GM21576 (cell line): ENCODE measurements around the gene FAM90A1.
"Not testable (repeated sequence)": the region's sequence is repeated elsewhere in the genome, so short reads cannot be mapped to it uniquely, and the experiment has no call there.

Experiments
- ATAC-seq: cut with Tn5 transposase; IDR thresholded peaks from one replicate; pipeline ENCODE4 v1.9.1; 2021; ENCODE audit warnings: mild to moderate bottlenecking, moderate library complexity; ENCODE audit not compliant: unreplicated experiment

Gene FAM90A1

DNA sequence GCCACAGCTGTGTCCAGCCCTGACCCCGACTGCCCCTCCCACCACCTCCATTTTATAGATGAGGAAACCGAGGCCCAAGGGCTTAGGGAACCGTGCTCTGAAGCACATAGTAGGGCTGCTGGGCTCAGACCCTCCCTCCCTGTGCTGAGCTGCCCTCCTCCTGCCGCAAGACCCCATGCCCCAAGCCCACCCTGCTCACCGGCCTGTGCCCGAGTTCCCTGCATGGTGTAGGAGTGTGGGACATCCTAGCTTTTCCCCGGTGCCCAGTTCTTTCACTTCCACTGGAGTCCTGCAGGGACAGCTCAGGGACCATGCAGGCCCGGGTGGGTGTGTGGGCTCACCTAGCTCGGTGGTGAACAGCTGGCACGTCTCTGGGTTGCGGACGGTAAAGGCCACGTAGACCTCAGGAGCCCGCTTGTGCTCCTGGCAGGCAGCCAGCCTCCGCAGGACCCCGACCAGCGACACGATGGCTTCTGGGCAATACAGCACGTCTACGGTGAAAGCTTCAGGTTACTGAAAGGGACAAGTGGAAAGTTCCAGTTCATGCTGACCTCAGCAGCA lies 6.6 kb upstream of the FAM90A1 start:
- ATAC-seq, result not testable (repeated sequence)

DNA sequence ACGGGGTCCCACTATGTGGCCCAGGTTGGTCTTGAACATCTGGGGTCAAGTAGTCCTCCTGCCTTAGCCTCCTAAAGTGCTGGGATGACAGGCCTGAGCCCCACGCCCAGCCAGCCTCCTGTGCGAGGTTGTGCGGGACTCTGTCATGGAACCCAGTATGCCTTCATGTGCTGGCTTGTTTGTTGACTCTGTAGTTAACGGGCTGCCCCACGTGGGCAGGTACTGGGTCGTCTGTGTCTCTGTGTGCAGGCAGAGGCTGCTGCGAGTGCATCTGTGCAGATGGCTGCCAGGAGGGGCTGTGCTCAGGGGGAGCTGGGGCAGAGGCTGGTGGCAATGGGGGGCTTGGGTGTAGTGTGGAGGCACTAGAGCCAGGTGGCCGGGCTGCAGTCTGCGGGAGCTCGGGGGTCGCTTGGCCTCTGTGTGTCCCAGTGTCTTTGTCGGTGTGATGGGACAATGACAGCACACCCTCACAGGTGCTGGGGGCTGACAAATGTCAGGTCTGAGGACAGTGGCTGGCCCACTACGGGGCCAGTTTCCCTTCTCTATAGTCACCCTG lies 6.0 kb upstream of the FAM90A1 start:
- ATAC-seq, result not testable (repeated sequence)

DNA sequence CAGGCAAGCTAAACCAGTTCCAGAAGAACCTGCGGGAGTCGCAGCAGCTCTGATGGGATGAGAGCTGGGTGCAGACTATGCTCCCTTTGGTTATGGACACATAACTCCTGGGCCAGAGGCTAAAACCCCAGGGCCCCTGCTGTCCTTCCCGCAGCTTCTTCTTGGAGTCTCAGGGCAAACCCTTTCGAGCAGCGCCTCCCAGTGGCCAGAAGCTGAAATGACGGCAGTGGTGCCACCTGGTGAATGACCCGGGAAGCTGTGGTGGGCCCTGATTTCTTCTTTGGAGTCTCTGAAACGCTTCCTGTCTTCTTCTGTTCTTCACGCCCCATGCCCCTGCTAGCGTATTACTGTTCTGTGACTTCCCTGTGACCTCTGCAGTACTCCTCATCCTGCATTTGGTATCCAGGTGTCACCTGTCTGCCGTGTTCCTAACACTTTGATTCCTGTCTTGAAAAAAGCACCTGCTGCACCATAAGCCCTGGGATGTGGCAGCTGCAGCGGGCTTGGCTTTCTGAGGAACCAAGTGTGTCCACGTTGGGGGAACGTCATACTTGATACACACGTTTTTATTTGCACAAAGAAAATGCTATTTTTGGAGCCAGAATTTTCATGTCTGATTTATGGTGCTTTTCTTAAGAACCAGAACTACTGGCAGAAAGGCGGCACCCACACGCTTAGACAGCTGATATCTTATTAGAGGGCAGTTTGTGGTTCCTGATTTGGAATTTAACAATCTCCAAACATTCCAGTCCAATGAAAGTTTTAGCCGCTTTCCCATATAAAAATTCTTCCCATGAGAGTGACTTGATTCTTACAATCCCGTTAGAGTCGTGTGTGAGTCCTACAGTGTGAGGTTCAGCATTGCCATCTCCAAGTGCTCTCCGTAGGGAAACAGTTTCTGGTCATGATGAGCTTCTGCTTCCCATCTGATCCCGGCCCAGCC lies 4.5 kb upstream of the FAM90A1 start:
- ATAC-seq, result not testable (repeated sequence)

DNA sequence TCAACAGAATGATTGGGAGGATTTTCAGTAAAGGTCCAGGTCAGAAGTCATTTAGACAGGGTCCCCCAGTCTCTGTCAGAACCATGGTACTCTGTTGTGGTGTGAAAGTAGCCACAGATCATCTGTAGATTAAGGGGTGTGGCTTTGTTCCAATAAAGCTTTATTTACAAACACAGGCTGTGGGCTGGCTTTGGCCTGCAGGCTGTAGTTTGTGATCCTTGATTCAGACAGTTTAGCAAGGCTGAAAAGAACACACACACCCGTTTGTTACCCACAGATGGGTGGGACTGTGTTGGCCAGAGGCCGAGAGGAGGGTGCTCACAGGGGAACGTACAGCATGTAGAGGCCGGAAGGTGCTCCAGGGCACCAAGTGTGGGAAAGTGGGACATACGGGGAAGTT lies 3.6 kb upstream of the FAM90A1 start:
- not testable (repeated sequence) for ATAC-seq

DNA sequence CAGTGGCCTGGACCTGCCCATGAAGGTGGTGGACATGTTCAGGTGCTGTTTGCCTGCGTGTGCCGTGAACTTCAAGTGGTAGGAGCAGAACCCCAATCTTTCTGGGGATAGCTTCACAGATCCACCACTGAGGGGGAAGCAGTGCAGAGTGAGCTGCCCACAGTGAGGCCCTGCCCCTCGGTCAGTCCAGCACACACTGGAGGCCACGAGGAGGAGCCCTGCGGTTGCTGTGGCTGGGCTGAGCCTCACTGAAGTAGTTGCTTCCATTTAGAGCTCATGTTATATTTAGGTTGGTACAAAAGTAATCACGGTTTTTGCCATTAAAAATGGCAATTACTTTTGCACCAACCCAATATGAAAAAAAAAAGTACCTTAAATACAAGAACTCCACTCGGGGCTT lies 2.1 kb upstream of the FAM90A1 start:
- ATAC-seq, result not testable (repeated sequence)

DNA sequence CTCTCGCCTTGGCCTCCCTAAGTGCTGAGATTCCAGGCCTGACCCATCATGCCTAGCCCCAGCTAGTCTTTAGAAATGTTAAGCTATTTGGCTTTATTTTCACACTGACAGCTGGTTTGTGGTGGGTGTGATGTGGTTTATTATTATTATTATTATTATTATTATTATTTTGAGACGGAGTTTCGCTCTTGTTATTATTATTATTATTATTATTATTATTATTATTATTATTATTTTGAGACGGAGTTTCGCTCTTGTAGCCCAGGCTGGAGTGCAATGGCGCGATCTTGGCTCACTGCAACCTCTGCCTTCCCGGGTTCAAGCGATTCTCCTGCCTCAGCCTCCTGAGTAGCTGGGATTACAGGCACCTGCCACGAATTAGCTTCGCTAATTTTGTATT lies 1.2 kb upstream of the FAM90A1 start:
- ATAC-seq, result not testable (repeated sequence)

DNA sequence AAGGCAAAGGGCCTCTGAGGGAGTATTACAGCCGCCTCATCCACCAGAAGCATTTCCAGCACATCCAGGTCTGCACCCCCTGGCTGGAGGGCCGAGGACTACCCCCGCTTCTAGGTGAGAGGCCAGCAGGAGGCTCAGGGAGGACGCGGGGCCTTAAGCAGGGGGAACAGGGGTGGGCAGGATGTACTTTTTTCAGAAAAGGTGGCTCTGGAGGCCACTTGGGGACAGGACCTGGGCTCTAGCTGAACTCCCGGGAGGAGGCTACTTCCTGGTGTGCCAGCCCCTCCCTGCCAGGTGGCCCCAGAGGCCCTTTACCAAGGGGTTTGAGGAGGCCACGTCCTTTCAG lies 287 bp upstream of the FAM90A1 start:
- ATAC-seq, result not testable (repeated sequence)

DNA sequence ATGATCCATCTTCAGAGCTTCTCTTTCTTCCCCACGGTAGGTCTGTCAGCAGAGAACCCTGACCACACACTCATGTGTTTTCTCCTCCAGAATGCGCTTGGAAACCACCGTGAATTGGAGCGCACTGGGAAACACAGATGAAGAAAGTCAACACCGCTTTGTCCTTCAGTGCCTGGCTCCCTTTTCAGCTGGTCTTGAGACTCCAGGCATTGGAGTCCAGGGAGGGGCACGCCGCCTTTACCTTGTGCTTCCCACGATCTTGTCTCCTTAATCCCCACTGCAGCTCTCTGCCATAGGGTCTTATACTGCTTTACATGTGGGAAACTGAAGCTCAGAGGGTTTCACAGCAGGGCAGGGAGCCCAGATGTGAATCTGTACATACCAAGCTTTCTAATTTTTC lies 1.1 kb downstream of the FAM90A1 start:
- ATAC-seq, result no peak

DNA sequence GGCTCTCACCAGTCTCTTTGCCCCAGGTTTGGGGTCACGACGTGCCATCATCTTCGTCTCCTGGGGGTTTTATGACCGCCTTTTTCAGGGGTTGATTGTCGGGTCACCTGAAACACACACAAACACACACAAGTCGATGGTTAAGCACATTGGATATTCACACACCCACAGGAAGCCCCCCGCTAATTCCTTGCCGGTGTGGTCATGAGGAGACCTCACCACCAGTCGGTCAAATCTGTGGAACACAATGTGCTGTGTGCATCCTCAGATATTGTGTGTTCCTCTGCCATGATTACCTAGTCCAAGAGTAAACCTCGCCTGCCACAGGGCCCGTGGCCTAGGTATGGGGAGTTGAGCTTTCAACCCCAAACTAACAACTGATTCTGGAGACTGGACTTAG lies 2.6 kb downstream of the FAM90A1 start:
- ATAC-seq, result not testable (repeated sequence)

DNA sequence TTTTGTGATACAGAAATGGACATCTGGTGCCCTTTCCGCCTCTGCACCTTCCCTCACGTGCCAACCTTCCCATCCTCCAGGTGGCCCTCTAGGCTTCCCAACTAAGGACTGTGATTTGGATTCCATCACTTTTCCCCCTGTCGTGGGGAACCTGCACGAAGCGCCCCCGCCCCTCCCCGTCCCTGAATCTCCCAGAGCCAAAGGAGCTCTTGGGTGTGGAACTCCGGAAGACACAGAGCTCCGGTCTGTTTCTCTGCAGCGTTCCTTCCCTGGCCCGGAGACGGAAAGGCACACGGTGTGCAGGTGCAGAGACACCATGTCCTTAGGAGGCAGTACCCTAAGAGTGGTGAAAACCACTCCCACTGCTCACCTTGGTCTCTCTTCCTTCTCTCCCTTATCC lies 3.8 kb downstream of the FAM90A1 start:
- ATAC-seq, result not testable (repeated sequence)

DNA sequence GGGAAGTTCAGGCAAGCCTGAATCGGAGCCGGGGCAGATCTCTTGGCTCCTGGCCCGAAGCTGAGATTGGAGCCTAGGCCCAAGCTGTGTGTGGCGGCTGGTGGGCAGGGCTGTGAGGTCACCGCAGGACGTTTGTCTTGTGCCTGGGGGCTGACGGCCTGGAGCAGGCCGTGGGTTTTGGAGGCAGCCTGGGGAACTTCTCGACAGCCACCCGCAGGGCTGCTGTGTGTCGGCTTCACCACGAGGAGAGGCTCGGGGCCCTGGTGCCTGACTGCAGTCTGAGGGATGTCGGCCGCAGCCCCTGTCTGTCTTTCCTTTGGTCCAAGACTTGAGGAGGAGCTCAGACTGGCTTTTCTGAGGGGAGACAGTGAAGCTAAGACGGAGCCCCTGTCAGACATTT lies 5.1 kb downstream of the FAM90A1 start:
- not testable (repeated sequence) for ATAC-seq

DNA sequence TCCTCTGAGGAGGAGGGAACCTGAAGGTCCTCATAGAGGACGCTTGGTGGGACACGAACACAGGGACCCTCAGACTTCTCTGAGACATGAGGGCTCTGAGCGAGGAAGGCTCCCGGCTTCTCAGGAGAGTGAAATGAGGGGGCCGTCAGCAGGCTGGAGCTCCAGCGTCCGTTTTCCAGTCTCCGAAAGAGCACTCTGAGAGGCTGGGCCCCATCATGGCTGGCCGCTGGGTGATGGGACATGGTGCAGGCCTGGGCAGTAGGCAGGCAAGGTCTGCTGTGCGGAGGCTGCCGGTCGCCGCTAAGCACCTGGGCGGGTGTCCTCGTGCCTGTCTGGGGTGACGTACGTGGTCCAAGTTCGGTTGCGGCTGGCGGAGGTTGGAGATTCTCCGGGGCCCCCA lies 5.6 kb downstream of the FAM90A1 start:
- ATAC-seq, result not testable (repeated sequence)

DNA sequence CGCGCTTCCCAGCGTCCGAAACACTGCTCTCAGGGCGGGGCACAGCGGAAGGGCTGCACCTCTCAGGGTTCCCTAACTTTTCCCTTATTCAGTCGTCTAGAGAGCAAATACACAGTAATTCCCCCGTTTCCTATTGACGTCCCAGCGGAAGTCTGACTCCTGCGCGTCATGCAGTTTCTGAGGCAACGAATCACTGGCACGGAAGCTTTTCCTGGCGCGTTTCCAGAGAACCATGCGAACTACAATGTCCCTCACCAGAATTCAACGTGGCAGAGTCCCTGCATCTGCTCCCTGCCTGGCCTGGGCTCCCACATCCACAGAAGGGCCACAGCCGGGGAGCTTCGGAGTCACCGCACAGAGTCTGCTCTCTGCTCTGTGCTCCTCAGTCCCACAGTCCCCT lies 6.0 kb downstream of the FAM90A1 start:
- ATAC-seq, result not testable (repeated sequence)

DNA sequence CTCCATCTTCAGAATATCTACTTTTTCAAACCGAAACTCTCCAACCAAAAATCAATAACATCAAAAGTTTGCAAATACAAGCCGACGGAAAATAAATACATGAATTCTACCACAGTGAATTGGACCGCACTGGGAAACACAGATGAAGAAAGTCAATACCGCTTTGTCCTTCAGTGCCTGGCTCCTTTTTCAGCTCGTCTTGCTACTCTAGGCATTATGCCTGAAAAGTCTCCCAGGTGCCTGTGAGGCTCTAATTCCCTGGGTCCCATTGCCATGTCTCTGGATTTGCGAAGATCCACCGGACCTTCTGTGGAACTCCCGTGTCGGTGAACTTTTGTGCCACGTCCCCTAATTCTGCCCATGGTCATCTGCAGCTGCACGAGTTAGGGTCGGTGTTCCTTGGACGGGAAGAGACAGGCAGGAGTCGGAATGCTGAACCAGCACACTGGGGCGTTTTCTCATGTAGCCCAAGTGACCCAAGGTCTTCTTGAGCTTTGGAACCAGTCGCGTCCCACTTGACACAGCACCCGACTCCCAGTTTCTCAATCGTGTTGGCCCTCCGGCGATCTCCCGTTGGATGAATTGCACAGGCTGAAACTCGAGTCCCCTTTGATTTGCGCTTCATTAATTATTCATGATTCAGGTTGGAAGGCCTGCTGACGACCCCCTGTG lies 8.6 kb downstream of the FAM90A1 start:
- not testable (repeated sequence) for ATAC-seq

DNA sequence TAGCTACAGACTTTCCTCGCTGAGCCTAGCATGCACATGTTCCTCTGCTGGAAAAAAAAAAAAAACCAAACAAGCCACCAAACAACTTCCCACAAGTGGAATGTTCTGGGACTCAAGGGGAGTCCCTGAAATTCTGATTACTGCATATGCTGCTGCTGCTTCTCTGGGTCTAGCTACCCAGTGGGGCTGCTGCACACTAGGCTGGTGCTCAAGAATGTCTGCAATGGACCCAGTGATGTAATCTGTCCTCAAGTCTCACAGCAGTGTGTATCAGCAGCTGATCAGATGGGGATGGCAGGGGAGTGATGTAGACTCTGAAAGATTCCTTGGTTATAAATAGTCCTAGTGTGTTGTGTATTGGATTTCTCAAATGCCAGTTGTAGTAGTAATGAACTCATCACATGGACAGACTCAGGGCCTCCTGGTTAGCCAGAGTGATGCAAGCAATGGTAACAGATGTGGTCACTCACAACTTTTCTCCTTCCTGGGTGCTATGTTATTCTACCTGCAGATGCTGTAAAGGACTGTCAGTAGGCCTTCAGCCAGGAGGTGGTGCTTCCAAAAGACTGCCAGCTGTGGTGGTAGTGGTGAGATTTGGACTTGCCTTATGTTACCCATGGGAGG lies 29.6 kb downstream of the FAM90A1 start:
- ATAC-seq, result not testable (repeated sequence)

DNA sequence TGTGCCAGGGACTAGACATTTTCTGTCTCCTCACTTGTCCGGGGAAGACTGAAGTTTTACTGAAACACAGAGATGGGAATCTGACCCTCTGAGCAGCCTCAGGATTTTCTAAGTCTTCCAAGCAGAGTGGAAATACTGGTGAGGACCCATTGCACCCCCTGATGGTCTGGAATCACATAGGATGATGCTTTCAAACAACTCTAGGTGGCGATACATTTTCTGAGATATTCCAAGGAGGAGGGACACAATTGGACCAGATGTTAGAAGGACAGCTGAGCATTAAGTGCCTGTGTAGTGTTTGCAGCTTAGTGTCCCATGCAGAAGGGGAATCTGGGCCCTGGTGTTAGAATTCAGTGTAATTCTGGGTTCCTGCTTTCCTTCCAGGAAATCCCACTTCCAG lies 39.3 kb downstream of the FAM90A1 start:
- not testable (repeated sequence) for ATAC-seq

DNA sequence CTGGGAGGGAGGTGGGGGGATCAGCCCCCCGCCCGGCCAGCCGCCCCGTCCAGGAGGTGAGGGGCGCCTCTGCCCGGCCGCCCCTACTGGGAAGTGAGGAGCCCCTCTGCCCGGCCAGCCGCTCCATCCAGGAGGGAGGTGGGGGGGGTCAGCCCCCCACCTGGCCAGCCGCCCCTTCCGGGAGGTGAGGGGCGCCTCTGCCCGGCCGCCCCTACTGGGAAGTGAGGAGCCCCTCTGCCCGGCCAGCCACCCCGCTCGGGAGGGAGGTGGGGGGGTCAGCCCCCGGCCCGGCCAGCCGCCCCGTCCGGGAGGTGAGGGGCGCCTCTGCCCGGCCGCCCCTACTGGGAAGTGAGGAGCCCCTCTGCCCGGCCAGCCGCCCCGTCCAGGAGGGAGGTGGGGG lies 43.2 kb downstream of the FAM90A1 start:
- not testable (repeated sequence) for ATAC-seq

DNA sequence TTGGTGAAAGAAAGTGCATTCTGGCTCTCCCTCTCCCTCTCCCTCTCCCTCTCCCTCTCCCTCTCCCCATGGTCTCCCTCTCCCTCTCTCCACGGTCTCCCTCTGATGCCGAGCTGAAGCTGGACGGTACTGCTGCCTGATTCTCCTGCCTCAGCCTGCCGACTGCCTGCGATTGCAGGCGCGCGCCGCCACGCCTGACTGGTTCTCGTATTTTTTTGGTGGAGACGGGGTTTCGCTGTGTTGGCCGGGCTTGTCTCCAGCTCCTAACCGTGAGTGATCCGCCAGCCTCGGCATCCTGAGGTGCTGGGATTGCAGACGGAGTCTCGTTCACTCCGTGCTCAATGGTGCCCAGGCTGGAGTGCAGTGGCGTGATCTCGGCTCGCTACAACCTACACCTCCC lies 44.1 kb downstream of the FAM90A1 start:
- not testable (repeated sequence) for ATAC-seq

DNA sequence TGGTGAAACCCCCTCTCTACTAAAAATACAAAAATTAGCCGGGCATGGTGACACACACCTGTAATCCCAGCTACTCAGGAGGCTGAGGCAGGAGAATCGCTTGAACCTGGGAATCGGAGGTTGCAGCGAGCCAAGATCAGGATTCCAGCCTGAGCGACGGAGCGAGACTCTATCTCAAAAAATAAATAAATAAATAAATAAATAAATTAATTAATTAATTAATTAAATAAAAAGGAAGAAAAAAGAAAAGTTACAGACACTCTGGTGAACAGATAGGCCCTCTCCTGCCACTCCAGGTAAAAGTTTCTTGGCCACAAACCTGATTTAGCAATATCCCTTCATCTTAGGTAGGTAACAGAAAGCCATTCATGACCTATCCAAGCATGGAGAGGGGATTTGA lies 44.5 kb downstream of the FAM90A1 start:
- not testable (repeated sequence) for ATAC-seq

DNA sequence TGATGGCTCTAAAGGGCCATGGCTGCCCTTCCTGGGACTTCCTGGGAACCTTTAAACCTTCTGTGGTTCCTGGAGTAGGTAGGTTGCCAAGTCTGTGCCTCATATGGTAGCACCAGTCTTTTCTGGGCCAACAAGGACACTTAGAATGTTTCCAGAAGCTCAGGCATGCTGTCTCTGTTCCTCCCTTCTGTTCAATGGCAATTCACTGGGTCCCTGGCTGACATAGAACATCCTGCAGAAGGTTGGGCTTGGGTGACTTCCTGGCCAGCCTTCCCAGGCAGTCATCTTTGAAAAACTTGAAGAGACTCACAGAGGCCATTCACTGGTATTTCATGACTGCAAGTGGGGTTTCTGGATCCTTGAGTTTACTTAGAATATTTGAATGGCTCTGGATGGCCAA lies 46.1 kb downstream of the FAM90A1 start:
- not testable (repeated sequence) for ATAC-seq

DNA sequence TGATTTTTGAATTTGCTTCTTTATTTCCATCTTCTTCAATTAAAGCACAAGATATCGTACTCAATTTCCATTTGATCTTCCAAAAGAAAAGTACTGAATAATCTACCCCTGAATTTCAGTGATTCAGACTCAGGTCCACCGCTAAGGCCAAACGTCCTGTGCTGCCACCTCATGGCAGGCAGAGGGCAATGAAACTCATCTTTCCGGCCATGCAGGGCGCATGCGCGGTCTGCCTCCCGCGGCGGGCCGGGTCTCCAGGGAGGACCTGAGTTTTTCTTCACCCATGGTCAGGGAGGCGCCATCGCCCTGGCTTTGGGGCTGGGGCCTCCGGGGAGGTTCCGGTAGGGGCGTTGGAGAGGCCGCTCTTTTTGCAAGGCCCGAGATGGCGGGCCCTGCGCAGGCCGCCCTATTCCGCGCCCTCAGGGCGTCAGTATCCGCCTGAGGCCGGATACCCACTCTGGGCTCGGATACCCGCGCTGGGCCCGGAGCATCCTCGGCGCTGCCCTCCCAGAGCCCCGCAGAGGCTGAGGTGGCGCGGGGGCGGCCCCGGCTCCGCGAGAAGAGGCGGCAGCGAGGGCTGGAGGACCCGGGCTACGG lies 47.3 kb downstream of the FAM90A1 start:
- not testable (repeated sequence) for ATAC-seq
